ENCODE measurements around the gene AGTR1.

DNA sequence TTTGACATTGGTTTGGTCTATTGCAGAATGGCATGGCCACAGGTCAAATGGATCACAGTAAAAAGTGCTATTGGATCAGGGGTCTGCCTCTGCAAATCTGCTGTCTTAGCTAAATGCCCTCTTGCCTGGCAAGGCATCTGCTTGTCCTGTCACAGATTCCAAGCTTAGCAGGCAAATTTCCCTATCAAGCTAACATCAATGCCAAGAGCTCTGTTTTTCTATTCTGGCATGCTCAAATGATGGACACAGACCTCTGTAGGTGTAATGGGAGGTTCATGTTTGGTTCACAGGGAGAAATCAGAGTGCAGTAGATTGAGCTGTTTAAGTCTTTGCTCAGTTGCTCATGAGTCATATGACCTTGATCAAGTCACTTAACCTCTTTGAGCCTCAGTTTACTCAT, 75.1 kb downstream of the AGTR1 start:
- TF ChIP-seq, protein P1, sequence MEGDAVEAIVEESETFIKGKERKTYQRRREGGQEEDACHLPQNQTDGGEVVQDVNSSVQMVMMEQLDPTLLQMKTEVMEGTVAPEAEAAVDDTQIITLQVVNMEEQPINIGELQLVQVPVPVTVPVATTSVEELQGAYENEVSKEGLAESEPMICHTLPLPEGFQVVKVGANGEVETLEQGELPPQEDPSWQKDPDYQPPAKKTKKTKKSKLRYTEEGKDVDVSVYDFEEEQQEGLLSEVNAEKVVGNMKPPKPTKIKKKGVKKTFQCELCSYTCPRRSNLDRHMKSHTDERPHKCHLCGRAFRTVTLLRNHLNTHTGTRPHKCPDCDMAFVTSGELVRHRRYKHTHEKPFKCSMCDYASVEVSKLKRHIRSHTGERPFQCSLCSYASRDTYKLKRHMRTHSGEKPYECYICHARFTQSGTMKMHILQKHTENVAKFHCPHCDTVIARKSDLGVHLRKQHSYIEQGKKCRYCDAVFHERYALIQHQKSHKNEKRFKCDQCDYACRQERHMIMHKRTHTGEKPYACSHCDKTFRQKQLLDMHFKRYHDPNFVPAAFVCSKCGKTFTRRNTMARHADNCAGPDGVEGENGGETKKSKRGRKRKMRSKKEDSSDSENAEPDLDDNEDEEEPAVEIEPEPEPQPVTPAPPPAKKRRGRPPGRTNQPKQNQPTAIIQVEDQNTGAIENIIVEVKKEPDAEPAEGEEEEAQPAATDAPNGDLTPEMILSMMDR (IDR thresholded peaks at IDR 0.05) = no peak
- TF ChIP-seq POLR2A (IDR thresholded peaks at IDR 0.05) = no peak
- TF ChIP-seq POLR2AphosphoS5 (IDR thresholded peaks at IDR 0.05; ENCODE audit: insufficient read depth in 1 of 2, low read depth in 1 of 2) = no peak

All from vagina (tissue), 2 donors.